Activated T-helper 1 cell treated with anti-CD3 and anti-CD28 coated beads, Interleukin-12 subunit alpha, Interleukin-12 subunit beta, Interleukin-2, Interleukin-4 antibody, amounts not matched to agents 30 ng/mL and 10 ng/mL and 1 ng/mL, durations not matched to agents 14 hours and 24 hours and 36 hours (primary cell): ENCODE data around the gene FKBP14. TPM values are rescaled to one million over a fixed set of nuclear protein-coding genes. Genes with fewer than 3 reads are reported as not detected.

ENCODE experiments used
- total RNA-seq: library from RNA; stranded (reverse); gene quantifications from 2 replicates; pipeline ENCODE4 v1.2.3, GENCODE V29; 2022

Gene FKBP14
- total RNA-seq, 1 donor from 2014 or later, result 10.6 TPM

Other genes with a start within 250 kb of the FKBP14 start
- gene WIPF3, start 220.2 kb downstream of the FKBP14 start, total RNA-seq, result not detected in 2 replicates
- 0.56 and 0.78 TPM in 2 replicates for gene SCRN1, start 36.9 kb downstream of the FKBP14 start, total RNA-seq
- gene PLEKHA8, start 1.7 kb upstream of the FKBP14 start, total RNA-seq, result 8.8 and 10.6 TPM in 2 replicates
- 3.9 and 4.3 TPM in 2 replicates for gene MTURN, start 108.3 kb upstream of the FKBP14 start, total RNA-seq